Pancreas (tissue), 10 donors: Measurements from ENCODE around the gene TNFSF8. TPM values are rescaled to one million over a fixed set of nuclear protein-coding genes. Genes with fewer than 3 reads are reported as not detected.

Experiments used
- ATAC-seq, 4 donors: fragments of 200-7000 bp; cut with Tn5 transposase; one replicate each; pipeline versions ENCODE4 v1.8.0 to v1.9.1; 2020; ENCODE audit warnings: mild to moderate bottlenecking in 4 of 4, moderate library complexity in 4 of 4
- DNase-seq, 6 donors: peaks; one replicate each; pipeline ENCODE4 v3.0.0-alpha.2; 2020
- FAIRE-seq: peaks from 2 replicates; lab custom pipeline; 2012; peaks lifted over from hg19 to GRCh38; lab: Jason Lieb, UNC
- H3K27ac ChIP-seq, 4 donors: fragments of 200-600 bp; sonication (generic); 1 replicate in 3 of 4; 2 replicates in 1 of 4; pipeline versions ENCODE4 v1.5.0 to v1.8.0; 2020
- H3K27me3 ChIP-seq, 4 donors: fragments of 200-600 bp; one replicate each; pipeline ENCODE4 v1.8.0; 2021
- H3K36me3 ChIP-seq, 3 donors: fragments of 200-600 bp; sonication (generic) in 1 of 3; one replicate each; pipeline versions ENCODE4 v1.5.0 to v1.8.0; 2020 to 2021
- H3K4me1 ChIP-seq, 3 donors: fragments of 200-600 bp; one replicate each; pipeline ENCODE4 v1.8.0; 2021
- H3K4me3 ChIP-seq, 4 donors: fragments of 200-600 bp; sonication (generic) in 2 of 4; one replicate each; pipeline versions ENCODE4 v1.5.0 to v1.8.0; 2020 to 2021
- H3K9me3 ChIP-seq, 4 donors: fragments of 200-600 bp; one replicate each; pipeline ENCODE4 v1.8.0; 2021
- WGBS, 2 donors: extraction: QIAGEN DNeasy Blood & Tissue Kit; methylation state at CpG; one replicate each; pipeline ENCODE4 v1.1.7; 2013; 5-methylcytosine and 5-hydroxymethylcytosine counted together
- intact Hi-C, 3 donors: fragments of 100-400 bp; cut with DNase I; formaldehyde crosslinking; loops; one replicate each; pipeline versions ENCODE4 v1.11.1 to v1.14.2; 2022
- polyA plus RNA-seq, 2 donors: library from polyadenylated mRNA; stranded (reverse); fragments of 200-250 nt; gene quantifications; one replicate each; pipeline ENCODE4 v1.2.3, GENCODE V29; 2013
- total RNA-seq, 6 donors: library from RNA; stranded (reverse); fragmentation: NEBNext Ultra II Directional in 4 of 6; extraction: Animal tissue kit (Norgen Biotek cat#: 25700) in 4 of 6; gene quantifications; one replicate each; pipeline versions ENCODE4 v1.2.1 to v1.2.4, GENCODE V29; 2021 to 2023
- TF ChIP-seq, protein P1 (sequence below), 4 donors: fragments of 200-600 bp; sonication (generic) in 3 of 4; IDR thresholded peaks; one replicate each; pipeline versions ENCODE4 v1.5.0 to v1.8.0; 2021; ENCODE audit warnings: antibody characterized with exemption in 4 of 4
- donor health status: healthy with polysubstance abuse.
- donor health status: DM: no; HTN: no; CAD: no; lungs with moderate emphysema.
- donor health status: DM: no; HTN: no; CAD: no.
- donor health status: control.
- donor health status: control.
- donor health status: Bipolar disorder and iron deficiency.
- donor health status: DM: yes; HTN: yes; CAD: no.
- donor health status: DM: no; HTN: no; CAD: no.
- donor health status: DM: no; HTN: no; CAD: no.
- donor health status: DM: yes; HTN: yes; CAD: no.

The TNFSF8 gene
- total and polyA plus RNA-seq, 8 donors, result 0.05 to 1.0 (median 0.31) TPM

DNA sequence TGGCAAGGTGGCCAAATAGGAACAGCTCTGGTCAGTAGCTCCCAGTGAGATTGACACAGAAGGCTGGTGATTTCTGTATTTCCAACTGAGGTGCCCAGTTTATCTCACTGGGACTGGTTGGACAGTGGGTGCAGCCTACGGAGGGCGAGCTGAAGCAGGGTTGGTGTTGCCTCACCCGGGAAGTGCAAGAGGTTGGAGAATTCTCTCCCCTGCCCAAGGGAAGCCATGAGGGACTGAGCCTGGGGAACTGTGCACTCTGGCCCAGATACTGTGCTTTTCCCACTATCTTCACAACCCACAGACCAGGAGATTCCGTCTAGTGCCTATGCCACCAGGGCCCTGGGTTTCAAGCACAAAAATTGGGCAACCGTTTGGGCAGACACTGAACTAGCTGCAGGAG lies 61.0 kb downstream of the TNFSF8 start:
- intact Hi-C loops, result no loop called here
- H3K36me3 ChIP-seq, result no peaks in the 10 kb centered on the region
- no peak overlapping the region for H3K4me3 ChIP-seq
- no peak for DNase-seq
- TF ChIP-seq, protein P1, sequence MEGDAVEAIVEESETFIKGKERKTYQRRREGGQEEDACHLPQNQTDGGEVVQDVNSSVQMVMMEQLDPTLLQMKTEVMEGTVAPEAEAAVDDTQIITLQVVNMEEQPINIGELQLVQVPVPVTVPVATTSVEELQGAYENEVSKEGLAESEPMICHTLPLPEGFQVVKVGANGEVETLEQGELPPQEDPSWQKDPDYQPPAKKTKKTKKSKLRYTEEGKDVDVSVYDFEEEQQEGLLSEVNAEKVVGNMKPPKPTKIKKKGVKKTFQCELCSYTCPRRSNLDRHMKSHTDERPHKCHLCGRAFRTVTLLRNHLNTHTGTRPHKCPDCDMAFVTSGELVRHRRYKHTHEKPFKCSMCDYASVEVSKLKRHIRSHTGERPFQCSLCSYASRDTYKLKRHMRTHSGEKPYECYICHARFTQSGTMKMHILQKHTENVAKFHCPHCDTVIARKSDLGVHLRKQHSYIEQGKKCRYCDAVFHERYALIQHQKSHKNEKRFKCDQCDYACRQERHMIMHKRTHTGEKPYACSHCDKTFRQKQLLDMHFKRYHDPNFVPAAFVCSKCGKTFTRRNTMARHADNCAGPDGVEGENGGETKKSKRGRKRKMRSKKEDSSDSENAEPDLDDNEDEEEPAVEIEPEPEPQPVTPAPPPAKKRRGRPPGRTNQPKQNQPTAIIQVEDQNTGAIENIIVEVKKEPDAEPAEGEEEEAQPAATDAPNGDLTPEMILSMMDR (IDR thresholded peaks at IDR 0.05), result no peak
- FAIRE-seq, result no peak
- no peak overlapping the region for H3K27ac ChIP-seq
- WGBS, 2 donors, result 83 to 92% methylated on average over 5 of the region's 5 CpGs
- no peaks in the 10 kb centered on the region for H3K9me3 ChIP-seq
- ATAC-seq, result no peak
- no peaks in the 10 kb centered on the region for H3K4me1 ChIP-seq
- no peaks in the 10 kb centered on the region for H3K27me3 ChIP-seq

DNA sequence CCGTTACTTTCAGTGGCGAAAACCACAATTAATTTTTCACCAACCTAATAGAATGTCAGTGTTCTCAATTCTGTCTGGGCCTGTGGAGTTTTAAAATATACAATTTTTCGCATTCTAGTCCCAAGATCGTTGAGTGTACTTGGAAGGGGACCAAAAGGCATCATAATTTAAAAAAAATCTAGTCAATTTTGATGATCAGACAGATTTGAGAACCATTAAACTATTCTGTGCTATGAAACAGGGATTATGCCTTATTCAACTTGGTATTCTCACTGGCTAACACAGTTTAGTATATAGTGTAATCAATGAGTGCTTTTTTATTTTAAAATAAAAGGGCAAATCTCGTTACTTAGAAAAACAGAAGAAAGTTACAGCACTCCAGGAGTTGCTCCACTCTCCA lies 63.1 kb downstream of the TNFSF8 start:
- DNase-seq, result no peak
- no peaks in the 10 kb centered on the region for H3K27me3 ChIP-seq
- no peak overlapping the region for H3K4me3 ChIP-seq
- intact Hi-C loops, result no loop called here
- H3K4me1 ChIP-seq, result no peaks in the 10 kb centered on the region
- H3K27ac ChIP-seq, result no peak overlapping the region
- no peaks in the 10 kb centered on the region for H3K36me3 ChIP-seq
- WGBS, 2 donors, result 77 to 80% methylated on average over 5 of the region's 5 CpGs
- FAIRE-seq, result no peak
- ATAC-seq, result no peak
- no peaks in the 10 kb centered on the region for H3K9me3 ChIP-seq
- TF ChIP-seq, protein P1 (IDR thresholded peaks at IDR 0.05), result no peak

DNA sequence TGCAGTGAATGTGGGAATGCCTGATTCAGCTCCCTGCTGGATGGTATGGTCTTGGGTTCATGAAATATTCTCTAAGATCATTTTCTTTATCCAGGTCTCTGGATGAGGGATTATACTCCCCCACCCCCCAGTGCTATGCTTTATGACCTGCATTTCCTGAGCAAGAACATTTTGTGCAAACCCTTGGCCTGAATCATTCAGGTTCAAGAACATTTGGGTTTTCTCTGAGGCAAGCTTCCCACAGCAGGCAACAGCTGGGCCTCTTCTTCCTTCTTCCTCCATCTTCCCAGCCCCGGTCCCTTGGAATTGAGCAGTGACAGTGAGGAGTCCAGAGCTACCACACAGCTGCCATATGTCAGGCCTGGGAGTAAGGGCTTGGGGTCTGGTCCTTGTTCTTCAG lies 65.9 kb downstream of the TNFSF8 start:
- no peak for ATAC-seq

DNA sequence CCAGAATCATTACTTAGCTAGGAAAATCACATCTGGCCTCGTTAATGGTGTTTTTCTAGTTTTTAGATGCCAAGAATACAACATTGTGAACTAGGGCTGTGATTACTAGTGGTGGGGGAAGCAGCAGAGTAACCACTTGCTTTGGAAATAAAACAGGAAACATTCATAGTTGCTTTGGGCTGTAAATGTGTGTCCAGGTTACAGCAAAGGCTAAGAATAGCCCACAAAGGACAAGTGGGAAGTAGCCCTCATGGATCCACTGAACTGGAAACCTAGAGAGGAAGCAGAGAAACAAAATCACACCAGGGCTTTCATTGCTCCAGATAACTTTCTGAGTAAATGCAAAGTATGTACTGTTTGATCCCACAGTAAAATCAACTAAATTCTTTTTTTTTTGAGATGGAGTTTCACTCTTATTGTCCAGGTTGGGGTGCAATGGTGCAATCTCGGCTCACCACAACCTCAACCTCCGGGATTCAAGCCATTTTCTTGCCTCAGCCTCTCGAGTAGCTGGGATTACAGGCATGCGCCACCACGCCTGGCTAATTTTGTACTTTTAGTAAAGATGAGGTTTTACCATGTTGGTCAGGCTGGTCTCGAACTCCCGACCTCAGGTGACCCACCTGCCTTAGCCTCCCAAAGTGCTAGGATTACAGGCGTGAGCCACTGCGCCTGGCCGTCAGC lies 68.3 kb downstream of the TNFSF8 start:
- no peaks in the 10 kb centered on the region for H3K27me3 ChIP-seq
- no peak for DNase-seq
- FAIRE-seq, result no peak
- H3K4me3 ChIP-seq, result no peak overlapping the region
- H3K27ac ChIP-seq, result no peak overlapping the region
- TF ChIP-seq, protein P1 (IDR thresholded peaks at IDR 0.05), result no peak
- no peaks in the 10 kb centered on the region for H3K9me3 ChIP-seq
- H3K4me1 ChIP-seq, result no peaks in the 10 kb centered on the region
- H3K36me3 ChIP-seq, result no peaks in the 10 kb centered on the region
- WGBS, 2 donors, result 83 to 88% methylated on average over 11 of the region's 11 CpGs
- peak in 1 of 4 donors; percentile 19 for ATAC-seq
- intact Hi-C loops, result no loop called here

More for the DNA sequence above, 65.9 kb downstream of the TNFSF8 start:
- no peaks in the 10 kb centered on the region for H3K4me1 ChIP-seq
- H3K27ac ChIP-seq, result no peak overlapping the region
- no peaks in the 10 kb centered on the region for H3K36me3 ChIP-seq
- H3K4me3 ChIP-seq, result no peak overlapping the region
- no peaks in the 10 kb centered on the region for H3K27me3 ChIP-seq
- WGBS, 2 donors, result 93 to 100% methylated on average over 1 of the region's 1 CpG
- no peaks in the 10 kb centered on the region for H3K9me3 ChIP-seq
- no peak for FAIRE-seq
- DNase-seq, result no peak
- TF ChIP-seq, protein P1 (IDR thresholded peaks at IDR 0.05), result no peak
- intact Hi-C loops, result no loop called here

DNA sequence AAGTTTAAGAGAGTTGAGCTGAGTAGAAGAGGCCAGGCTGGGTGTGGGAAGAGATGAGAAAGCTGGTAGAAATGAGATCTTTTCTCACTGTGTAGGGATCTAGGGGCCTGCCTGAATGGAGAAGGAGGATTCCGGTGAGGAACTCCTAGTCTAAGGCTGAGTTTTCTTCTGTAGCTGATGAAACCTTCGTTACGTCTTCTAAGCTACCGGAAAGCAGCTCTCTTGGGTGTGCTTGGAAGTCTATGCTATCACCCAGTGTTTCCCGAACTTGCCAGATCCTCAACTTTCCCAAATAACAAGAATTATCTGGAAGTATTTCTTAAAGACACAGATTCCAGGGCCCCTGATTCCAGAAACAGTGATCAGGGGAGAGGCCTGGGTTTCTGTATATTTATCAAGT lies 69.1 kb downstream of the TNFSF8 start:
- no peak for DNase-seq
- intact Hi-C loops, result no loop called here
- no peaks in the 10 kb centered on the region for H3K4me1 ChIP-seq
- H3K36me3 ChIP-seq, result no peaks in the 10 kb centered on the region
- no peaks in the 10 kb centered on the region for H3K9me3 ChIP-seq
- no peak for ATAC-seq
- TF ChIP-seq, protein P1 (IDR thresholded peaks at IDR 0.05), result no peak
- no peak overlapping the region for H3K4me3 ChIP-seq
- 87 to 93% methylated on average over 5 of the region's 5 CpGs for WGBS, 2 donors
- no peak for FAIRE-seq
- no peak overlapping the region for H3K27ac ChIP-seq
- H3K27me3 ChIP-seq, result no peaks in the 10 kb centered on the region
